Activated gamma-delta T cell treated with anti-CD3 and anti-CD28 coated beads, Interleukin-2, amount 50 U/mL, for 16 hours (primary cell): ENCODE results near the gene SLC35E2B.

Experiments
- DNase-seq: peaks from one replicate; pipeline ENCODE4 v3.0.0-alpha.2; 2020; ENCODE audit warnings: low read depth

SLC35E2B gene

GRCh38 chr1:1623631-1624442 is 68.8 kb downstream of the SLC35E2B start:
- DNase-seq = no peak

- DNase-seq = no peak
These were observed 69.4 kb downstream of the SLC35E2B start for GRCh38 chr1:1623181-1623630.

GRCh38 chr1:1622788-1623094 is 69.9 kb downstream of the SLC35E2B start:
- no peak for DNase-seq

- no peak for DNase-seq
These were observed 70.4 kb downstream of the SLC35E2B start for GRCh38 chr1:1622010-1622787.

GRCh38 chr1:1621173-1622009 is 71.2 kb downstream of the SLC35E2B start:
- DNase-seq = no peak

- no peak for DNase-seq
These were observed 72.0 kb downstream of the SLC35E2B start for GRCh38 chr1:1620433-1621139.

- DNase-seq = no peak
These were observed 72.7 kb downstream of the SLC35E2B start for GRCh38 chr1:1619917-1620361.

- no peak for DNase-seq
These were observed 74.1 kb downstream of the SLC35E2B start for GRCh38 chr1:1618396-1619068.

- DNase-seq = no peak
These were observed 74.7 kb downstream of the SLC35E2B start for GRCh38 chr1:1617925-1618324.

- no peak for DNase-seq
These were observed 75.1 kb downstream of the SLC35E2B start for GRCh38 chr1:1617516-1617915.

- DNase-seq = no peak
These were observed 75.8 kb downstream of the SLC35E2B start for GRCh38 chr1:1616838-1617237.

- DNase-seq = no peak
These were observed 76.4 kb downstream of the SLC35E2B start for GRCh38 chr1:1616045-1616790.

- peak; percentile 94 for DNase-seq
These were observed 77.1 kb downstream of the SLC35E2B start, which contains the start of gene MIB2 for GRCh38 chr1:1615256-1616044. TSS of gene MIB2 (plus strand) at chr1:1615500. CDS start at chr1:1623453, 7,953 bp downstream.

- DNase-seq = no peak
These were observed 77.7 kb downstream of the SLC35E2B start for GRCh38 chr1:1614954-1615255.

- no peak for DNase-seq
These were observed 78.2 kb downstream of the SLC35E2B start for GRCh38 chr1:1614204-1614953.

- no peak for DNase-seq
These were observed 79.0 kb downstream of the SLC35E2B start for GRCh38 chr1:1613509-1614082.

- DNase-seq = no peak
These were observed 80.5 kb downstream of the SLC35E2B start for GRCh38 chr1:1612104-1612400.

GRCh38 chr1:1610796-1611195 is 81.8 kb downstream of the SLC35E2B start:
- no peak for DNase-seq
